Measurements from ENCODE around the gene PABPN1L. TPM values are rescaled to one million over a fixed set of nuclear protein-coding genes. Genes with fewer than 3 reads are reported as not detected.

PABPN1L gene
- total RNA-seq, 2 donors from 2014 or later, result not detected

- Histone ChIP-seq H3K9ac (ENCODE audit: low read depth in 2 of 2, low read length in 2 of 2) (no peak overlapping the region), H3K27ac (no peak overlapping the region), H3K9me3 (no peaks in the 10 kb centered on the region), H3K4me3 (no peak overlapping the region), H3K4me1 (no peaks in the 10 kb centered on the region), H3K27me3 (peaks cover 6% of the 10 kb centered on the region), H3K36me3 (no peaks in the 10 kb centered on the region)
- no peak for TF ChIP-seq CTCF (IDR thresholded peaks at IDR 0.05)
- intact Hi-C loops (cut with DNase I), result no loop called here
- DNase-seq, result no peak
Observed at GRCh38 chr16:88865742-88866141, 718 bp downstream of the PABPN1L start.

DNA sequence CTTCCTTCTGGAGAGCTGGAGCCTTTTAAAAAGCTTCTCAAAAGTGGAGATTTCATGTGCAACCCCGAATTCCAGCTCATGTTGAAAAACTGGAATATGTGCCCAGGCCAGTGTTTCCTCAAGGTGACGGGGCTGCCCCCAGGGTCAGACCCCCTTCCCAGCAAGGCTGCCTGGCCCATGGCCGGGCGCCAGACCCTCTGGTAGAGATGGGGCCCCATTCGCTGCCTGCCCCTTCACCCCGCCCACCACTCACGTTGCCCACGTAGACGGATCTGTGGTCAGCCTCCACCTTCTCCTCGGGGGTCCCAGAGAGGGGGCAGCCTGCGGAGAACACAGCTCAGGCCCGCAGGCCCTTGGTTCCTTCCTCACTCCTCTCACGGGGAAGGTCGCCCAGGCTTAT is 1.1 kb downstream of the PABPN1L start:
- peaks cover 2% of the 10 kb centered on the region for H3K27me3 ChIP-seq
- no peaks in the 10 kb centered on the region for H3K4me1 ChIP-seq
- no peak overlapping the region for H3K9ac ChIP-seq (ENCODE audit: low read depth in 2 of 2, low read length in 2 of 2)
- no peak for TF ChIP-seq CTCF (IDR thresholded peaks at IDR 0.05)
- H3K36me3 ChIP-seq, result no peaks in the 10 kb centered on the region
- H3K27ac ChIP-seq, result no peak overlapping the region
- intact Hi-C loops (cut with DNase I), result no loop called here
- DNase-seq, result no peak
- H3K9me3 ChIP-seq, result no peaks in the 10 kb centered on the region
- H3K4me3 ChIP-seq, result no peak overlapping the region

DNA sequence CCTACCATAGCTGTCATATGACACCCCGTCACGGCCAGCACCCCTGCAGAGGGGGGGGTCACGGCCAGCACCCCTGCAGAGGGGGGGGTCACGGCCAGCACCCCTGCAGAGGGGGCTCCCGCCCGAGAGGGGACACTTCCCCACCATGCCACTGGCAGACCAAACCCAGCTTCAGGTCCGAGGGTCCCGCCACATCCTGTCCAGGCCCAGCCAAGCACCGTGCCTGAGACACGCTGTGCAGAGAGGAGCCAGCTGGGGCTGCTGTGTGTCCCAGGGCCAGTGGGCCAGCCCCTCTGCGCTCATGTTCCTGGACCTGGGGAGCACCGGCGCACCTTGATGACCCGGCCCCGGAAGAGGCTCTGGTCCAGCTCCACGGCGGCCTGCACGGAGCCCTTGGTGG is 1.9 kb downstream of the PABPN1L start:
- intact Hi-C loops (cut with DNase I), result no loop called here
- H3K4me1 ChIP-seq, result no peaks in the 10 kb centered on the region
- no peaks in the 10 kb centered on the region for H3K36me3 ChIP-seq
- no peaks in the 10 kb centered on the region for H3K9me3 ChIP-seq
- no peak overlapping the region for H3K9ac ChIP-seq (ENCODE audit: low read depth in 2 of 2, low read length in 2 of 2)
- TF ChIP-seq CTCF (IDR thresholded peaks at IDR 0.05), result no peak
- no peak for DNase-seq
- H3K27ac ChIP-seq, result no peak overlapping the region
- H3K27me3 ChIP-seq, result no peaks in the 10 kb centered on the region
- no peak overlapping the region for H3K4me3 ChIP-seq

DNA sequence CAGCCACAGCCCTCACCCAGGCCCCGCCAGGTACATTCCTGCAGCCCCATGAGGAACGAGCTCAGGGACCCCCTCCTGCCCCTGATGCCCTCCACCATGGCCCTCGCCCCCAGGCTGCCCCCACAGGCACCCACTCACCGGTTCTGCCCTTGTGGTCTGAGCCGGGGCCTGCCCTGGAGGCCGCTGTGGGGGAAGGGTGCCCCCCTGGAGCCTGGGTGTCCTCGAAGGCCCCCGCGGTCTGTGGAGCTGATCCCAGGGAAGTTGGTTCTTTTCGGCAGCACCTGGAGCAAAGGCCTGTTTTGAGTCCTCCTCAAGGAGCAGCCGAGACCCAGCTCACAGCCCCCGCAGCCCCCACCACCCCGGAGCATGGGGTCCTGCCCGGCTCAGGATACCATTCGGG is 2.4 kb downstream of the PABPN1L start:
- DNase-seq, result no peak
- H3K27me3 ChIP-seq, result no peaks in the 10 kb centered on the region
- H3K9ac ChIP-seq (ENCODE audit: low read depth in 2 of 2, low read length in 2 of 2), result no peak overlapping the region
- H3K4me3 ChIP-seq, result no peak overlapping the region
- TF ChIP-seq CTCF (IDR thresholded peaks at IDR 0.05), result no peak
- no peaks in the 10 kb centered on the region for H3K9me3 ChIP-seq
- no peak overlapping the region for H3K27ac ChIP-seq
- no peaks in the 10 kb centered on the region for H3K36me3 ChIP-seq
- no peaks in the 10 kb centered on the region for H3K4me1 ChIP-seq
- intact Hi-C loops (cut with DNase I), result no loop called here

- Histone ChIP-seq H3K27ac (no peak overlapping the region), H3K27me3 (no peaks in the 10 kb centered on the region), H3K9ac (ENCODE audit: low read depth in 2 of 2, low read length in 2 of 2) (no peak overlapping the region), H3K9me3 (no peaks in the 10 kb centered on the region), H3K36me3 (no peaks in the 10 kb centered on the region), H3K4me3 (no peak overlapping the region), H3K4me1 (no peaks in the 10 kb centered on the region)
- no peak for TF ChIP-seq CTCF (IDR thresholded peaks at IDR 0.05)
- DNase-seq, result no peak
- intact Hi-C loops (cut with DNase I), result no loop called here
Observed at GRCh38 chr16:88863426-88863825, 3.0 kb downstream of the PABPN1L start.

DNA sequence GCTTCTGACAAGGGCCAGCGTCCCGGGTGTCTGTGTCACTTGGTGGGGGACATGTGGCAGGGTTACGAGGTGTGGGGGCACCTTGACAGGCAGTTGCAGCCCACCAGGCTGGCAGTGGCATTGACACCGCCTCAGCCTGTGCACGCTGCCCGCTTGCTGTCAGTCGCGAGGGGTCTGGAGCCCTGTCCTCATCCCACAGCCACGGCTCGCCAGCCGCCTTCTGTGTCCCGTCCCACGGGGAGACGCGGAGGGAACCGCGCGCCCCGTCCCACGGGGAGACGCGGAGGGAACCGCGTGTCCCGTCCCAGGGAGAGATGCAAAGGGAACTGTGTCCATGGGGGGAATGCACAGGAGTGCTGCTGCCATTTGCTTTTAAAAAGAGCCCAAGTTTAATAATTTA is 3.5 kb downstream of the PABPN1L start:
- no peaks in the 10 kb centered on the region for H3K27me3 ChIP-seq
- H3K9me3 ChIP-seq, result no peaks in the 10 kb centered on the region
- H3K4me1 ChIP-seq, result peaks cover 3% of the 10 kb centered on the region
- TF ChIP-seq CTCF (IDR thresholded peaks at IDR 0.05), result no peak
- no peak overlapping the region for H3K9ac ChIP-seq (ENCODE audit: low read depth in 2 of 2, low read length in 2 of 2)
- no peaks in the 10 kb centered on the region for H3K36me3 ChIP-seq
- no peak overlapping the region for H3K4me3 ChIP-seq
- no peak overlapping the region for H3K27ac ChIP-seq
- intact Hi-C loops (cut with DNase I), result no loop called here
- no peak for DNase-seq

Measured in colonic mucosa (tissue), 4 donors.